ENCODE measurements around the gene VWA5B2.

The VWA5B2 gene

DNA sequence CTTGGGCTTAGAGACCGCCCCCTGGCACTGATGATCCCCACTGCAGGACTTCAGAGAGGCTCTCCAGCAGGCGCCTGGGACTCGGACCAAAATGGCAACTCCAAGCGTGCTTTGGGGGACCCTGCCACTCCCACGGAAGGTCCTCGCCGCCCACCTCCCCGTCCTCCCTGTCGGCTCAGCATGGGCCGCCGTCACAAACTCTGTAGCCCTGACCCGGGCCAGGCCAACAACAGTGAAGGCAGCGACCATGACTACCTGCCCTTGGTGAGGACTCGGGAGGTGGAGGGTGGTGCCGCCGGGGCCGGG is 11.7 kb downstream of the VWA5B2 start:
- no peak overlapping the region for H2AFZ ChIP-seq (ENCODE audit: low read length)
- no peaks in the 10 kb centered on the region for H4K20me1 ChIP-seq (ENCODE audit: insufficient read depth, low read length)
- no peaks in the 10 kb centered on the region for H3K9me2 ChIP-seq (ENCODE audit: low read depth, low read length)
- TF ChIP-seq, protein P1, sequence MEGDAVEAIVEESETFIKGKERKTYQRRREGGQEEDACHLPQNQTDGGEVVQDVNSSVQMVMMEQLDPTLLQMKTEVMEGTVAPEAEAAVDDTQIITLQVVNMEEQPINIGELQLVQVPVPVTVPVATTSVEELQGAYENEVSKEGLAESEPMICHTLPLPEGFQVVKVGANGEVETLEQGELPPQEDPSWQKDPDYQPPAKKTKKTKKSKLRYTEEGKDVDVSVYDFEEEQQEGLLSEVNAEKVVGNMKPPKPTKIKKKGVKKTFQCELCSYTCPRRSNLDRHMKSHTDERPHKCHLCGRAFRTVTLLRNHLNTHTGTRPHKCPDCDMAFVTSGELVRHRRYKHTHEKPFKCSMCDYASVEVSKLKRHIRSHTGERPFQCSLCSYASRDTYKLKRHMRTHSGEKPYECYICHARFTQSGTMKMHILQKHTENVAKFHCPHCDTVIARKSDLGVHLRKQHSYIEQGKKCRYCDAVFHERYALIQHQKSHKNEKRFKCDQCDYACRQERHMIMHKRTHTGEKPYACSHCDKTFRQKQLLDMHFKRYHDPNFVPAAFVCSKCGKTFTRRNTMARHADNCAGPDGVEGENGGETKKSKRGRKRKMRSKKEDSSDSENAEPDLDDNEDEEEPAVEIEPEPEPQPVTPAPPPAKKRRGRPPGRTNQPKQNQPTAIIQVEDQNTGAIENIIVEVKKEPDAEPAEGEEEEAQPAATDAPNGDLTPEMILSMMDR (IDR thresholded peaks at IDR 0.05; ENCODE audit: low read length) = no peak
- TF ChIP-seq EZH2 (IDR thresholded peaks at IDR 0.05; ENCODE audit: borderline replicate concordance, low read length) = no peak
- no peak overlapping the region for H3K9ac ChIP-seq (ENCODE audit: low read length)
- H3K4me3 ChIP-seq (ENCODE audit: low read depth, low read length, poor library complexity, severe bottlenecking) = no peak overlapping the region
- H3K4me2 ChIP-seq (ENCODE audit: low read length) = no peak overlapping the region
- H3F3A ChIP-seq (ENCODE audit: insufficient read depth, low read length) = no peaks in the 10 kb centered on the region
- H3K4me1 ChIP-seq (ENCODE audit: insufficient read depth, low read length, severe bottlenecking) = no peaks in the 10 kb centered on the region
- H3K79me2 ChIP-seq (ENCODE audit: insufficient read depth, low read length) = no peaks in the 10 kb centered on the region
- no peak overlapping the region for H3K27ac ChIP-seq (ENCODE audit: low read depth, low read length, poor library complexity, severe bottlenecking)
- no peaks in the 10 kb centered on the region for H3K27me3 ChIP-seq (ENCODE audit: insufficient read depth, low read length)
- H3K9me3 ChIP-seq (ENCODE audit: low read length) = no peaks in the 10 kb centered on the region
- H3K36me3 ChIP-seq (ENCODE audit: insufficient read depth, low read length) = peaks cover 42% of the 10 kb centered on the region

- Histone ChIP-seq H3K27me3 (ENCODE audit: insufficient read depth, low read length) (no peaks in the 10 kb centered on the region), H3K9me2 (ENCODE audit: low read depth, low read length) (no peaks in the 10 kb centered on the region), H3K79me2 (ENCODE audit: insufficient read depth, low read length) (no peaks in the 10 kb centered on the region), H3K9ac (ENCODE audit: low read length) (no peak overlapping the region), H3K9me3 (ENCODE audit: low read length) (no peaks in the 10 kb centered on the region), H2AFZ (ENCODE audit: low read length) (no peak overlapping the region), H3K4me1 (ENCODE audit: insufficient read depth, low read length, severe bottlenecking) (no peaks in the 10 kb centered on the region), H3K4me2 (ENCODE audit: low read length) (no peak overlapping the region), H4K20me1 (ENCODE audit: insufficient read depth, low read length) (no peaks in the 10 kb centered on the region), H3K36me3 (ENCODE audit: insufficient read depth, low read length) (peaks cover 42% of the 10 kb centered on the region), H3K27ac (ENCODE audit: low read depth, low read length, poor library complexity, severe bottlenecking) (no peak overlapping the region), H3F3A (ENCODE audit: insufficient read depth, low read length) (no peaks in the 10 kb centered on the region), H3K4me3 (ENCODE audit: low read depth, low read length, poor library complexity, severe bottlenecking) (no peak overlapping the region)
- TF ChIP-seq, protein P1 (IDR thresholded peaks at IDR 0.05; ENCODE audit: low read length) = peak; percentile 69
- TF ChIP-seq EZH2 (IDR thresholded peaks at IDR 0.05; ENCODE audit: borderline replicate concordance, low read length) = no peak
Observed at GRCh38 chr3:184241447-184242296, 12.3 kb downstream of the VWA5B2 start.

DNA sequence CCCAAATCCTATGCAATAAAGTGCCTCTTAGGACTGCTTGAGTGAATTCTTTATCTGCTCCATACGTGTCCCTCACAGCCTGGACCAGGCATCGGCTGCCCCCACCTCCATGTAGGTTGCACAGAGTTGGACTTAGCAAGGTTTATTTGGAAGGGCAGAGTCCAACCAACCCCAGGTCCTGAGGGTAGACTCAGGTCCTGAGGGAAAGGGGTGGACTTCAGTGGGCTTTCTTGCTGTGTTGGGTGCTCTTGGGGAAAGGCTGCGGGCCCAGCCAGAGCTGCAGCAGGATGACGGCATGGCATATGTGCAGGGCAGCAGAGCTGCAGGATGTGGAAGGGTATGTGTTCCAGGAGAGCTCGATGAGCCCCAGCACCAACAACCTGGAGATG is 12.9 kb downstream of the VWA5B2 start:
- H2AFZ ChIP-seq (ENCODE audit: low read length) = no peak overlapping the region
- H3K27me3 ChIP-seq (ENCODE audit: insufficient read depth, low read length) = no peaks in the 10 kb centered on the region
- no peaks in the 10 kb centered on the region for H3K9me3 ChIP-seq (ENCODE audit: low read length)
- H3F3A ChIP-seq (ENCODE audit: insufficient read depth, low read length) = no peaks in the 10 kb centered on the region
- H3K79me2 ChIP-seq (ENCODE audit: insufficient read depth, low read length) = no peaks in the 10 kb centered on the region
- peaks cover 42% of the 10 kb centered on the region for H3K36me3 ChIP-seq (ENCODE audit: insufficient read depth, low read length)
- peaks cover under 1% of the 10 kb centered on the region for H3K4me1 ChIP-seq (ENCODE audit: insufficient read depth, low read length, severe bottlenecking)
- no peak overlapping the region for H3K4me2 ChIP-seq (ENCODE audit: low read length)
- H3K4me3 ChIP-seq (ENCODE audit: low read depth, low read length, poor library complexity, severe bottlenecking) = no peak overlapping the region
- H3K9ac ChIP-seq (ENCODE audit: low read length) = no peak overlapping the region
- no peak overlapping the region for H3K27ac ChIP-seq (ENCODE audit: low read depth, low read length, poor library complexity, severe bottlenecking)
- no peak for TF ChIP-seq EZH2 (IDR thresholded peaks at IDR 0.05; ENCODE audit: borderline replicate concordance, low read length)
- TF ChIP-seq, protein P1 (IDR thresholded peaks at IDR 0.05; ENCODE audit: low read length) = no peak
- no peaks in the 10 kb centered on the region for H4K20me1 ChIP-seq (ENCODE audit: insufficient read depth, low read length)
- no peaks in the 10 kb centered on the region for H3K9me2 ChIP-seq (ENCODE audit: low read depth, low read length)
